ELR (cell line): ENCODE data around the gene ARMH3.
"Not testable (repeated sequence)": the region's sequence is repeated elsewhere in the genome, so short reads cannot be mapped to it uniquely, and the experiment has no call there.

Experiments
- DNase-seq: peaks from one replicate; pipeline ENCODE4 v3.0.0-alpha.2; 2015; ENCODE audit warnings: low read depth

The ARMH3 gene

DNA sequence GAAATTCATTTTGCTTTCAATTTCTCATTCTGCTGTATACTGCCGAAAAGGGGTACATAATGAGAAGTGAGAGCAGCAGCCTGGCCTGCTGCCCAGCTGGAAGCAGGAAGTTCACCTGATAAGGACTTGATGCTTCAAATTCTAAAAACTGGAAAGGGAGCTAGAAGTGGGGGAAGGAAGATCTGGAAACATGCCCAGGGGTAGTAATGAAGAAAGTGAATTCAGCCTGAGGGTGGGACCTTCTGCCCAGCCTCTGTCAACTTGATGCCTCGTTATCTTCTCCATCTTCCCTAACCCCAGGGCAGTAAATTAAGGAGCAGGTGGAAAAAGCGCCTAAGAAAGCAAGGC, 69.4 kb downstream of the ARMH3 start:
- DNase-seq = no peak

DNA sequence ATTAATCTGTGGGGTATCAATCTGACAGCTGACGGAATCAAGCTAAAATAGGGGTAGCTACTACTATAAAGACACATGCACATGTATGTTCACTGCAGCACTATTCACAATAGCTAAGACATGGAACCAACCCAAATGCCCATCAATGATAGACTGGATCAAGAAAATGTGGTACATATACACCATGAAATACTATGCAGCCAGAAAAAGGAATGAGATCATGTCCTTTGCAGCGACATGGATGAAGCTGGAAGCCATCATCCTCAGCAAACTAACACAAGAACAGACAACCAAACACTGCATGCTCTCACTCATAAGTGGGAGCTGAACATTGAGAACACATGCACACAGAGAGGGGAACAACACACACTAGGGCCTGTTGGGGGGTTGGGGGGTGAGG, 75.3 kb downstream of the ARMH3 start:
- DNase-seq = not testable (repeated sequence)

DNA sequence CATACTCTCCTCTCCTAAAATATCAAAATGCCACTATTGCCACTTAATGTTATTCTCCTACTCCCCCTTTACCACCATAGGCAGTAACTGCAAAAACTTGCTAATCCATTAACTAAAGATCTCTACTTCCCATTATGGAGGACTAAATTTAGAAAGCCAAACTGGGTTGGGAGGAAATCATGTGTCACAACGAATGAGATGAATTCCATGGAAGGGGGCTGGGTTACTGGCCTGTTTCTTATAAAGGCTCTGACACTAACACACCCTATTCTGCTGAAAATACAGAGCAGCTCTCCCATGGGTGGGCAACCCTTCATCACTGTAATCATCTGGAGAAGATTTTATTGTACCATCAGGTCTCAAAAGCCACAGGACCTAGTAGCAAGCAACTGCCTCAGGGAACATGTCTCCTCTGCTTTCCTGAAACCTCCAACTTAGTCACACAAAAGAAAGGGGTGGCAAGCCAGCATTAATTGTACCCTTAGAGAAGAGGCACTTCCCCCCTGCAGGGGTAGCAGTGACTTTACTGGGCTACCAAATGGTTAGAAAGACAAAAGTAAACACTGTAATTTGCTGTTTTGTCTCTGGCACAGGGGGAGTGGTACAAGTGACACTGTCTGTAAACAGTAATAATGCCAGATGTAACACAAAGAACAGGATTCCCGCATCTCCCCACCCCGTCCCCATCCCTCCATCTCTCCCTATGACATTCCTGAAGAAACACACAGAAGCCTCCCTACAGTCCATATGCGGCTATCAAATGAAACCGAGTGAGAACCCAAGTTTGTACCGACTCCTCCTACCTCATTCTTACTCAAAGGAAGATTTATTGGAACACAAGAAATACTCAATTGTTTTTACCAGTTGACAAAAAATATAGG, 81.6 kb downstream of the ARMH3 start:
- DNase-seq = no peak

DNA sequence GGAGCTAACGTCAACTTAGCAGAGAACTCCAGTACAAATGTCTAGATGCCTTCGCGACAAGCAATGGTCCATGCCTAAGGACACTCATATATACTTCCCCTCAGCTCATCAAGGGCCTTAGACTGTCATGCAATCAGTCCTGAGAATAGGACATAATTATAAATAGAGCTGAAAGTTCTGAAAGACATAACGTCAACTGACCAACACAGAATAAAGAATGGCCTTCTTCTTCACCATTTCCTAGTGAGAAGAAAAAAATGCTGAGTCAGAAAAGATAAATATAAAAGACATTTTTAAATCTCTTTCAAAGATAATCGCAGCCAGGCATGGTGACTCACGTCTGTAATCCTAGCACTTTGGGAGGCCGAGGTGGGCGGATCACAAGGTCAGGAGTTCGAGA, 83.2 kb downstream of the ARMH3 start:
- DNase-seq = no peak

DNA sequence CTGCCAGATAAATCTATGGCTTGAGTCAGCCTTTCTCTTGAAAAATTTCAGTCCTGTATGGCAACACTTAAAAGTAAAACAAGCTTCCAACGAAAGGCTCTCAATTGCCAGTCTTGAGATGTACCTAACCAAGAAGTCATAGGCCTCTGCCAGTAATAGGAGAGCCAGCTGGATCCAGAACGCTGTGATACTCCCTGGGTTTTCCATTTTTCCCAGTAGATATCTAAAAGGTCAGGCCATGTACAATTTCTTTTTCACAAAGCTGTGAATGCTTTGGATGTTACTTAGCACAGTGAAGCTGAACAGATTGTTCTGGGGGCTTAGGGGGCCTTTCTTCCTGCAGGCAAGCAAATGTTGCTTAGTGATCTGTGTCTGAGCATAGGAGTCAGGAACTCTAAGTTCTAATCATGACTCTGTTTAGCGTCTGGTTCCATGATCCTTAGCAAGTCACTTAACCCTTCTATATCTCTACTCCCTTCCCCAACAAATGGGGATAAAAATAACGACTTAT, 86.5 kb downstream of the ARMH3 start:
- DNase-seq = no peak

DNA sequence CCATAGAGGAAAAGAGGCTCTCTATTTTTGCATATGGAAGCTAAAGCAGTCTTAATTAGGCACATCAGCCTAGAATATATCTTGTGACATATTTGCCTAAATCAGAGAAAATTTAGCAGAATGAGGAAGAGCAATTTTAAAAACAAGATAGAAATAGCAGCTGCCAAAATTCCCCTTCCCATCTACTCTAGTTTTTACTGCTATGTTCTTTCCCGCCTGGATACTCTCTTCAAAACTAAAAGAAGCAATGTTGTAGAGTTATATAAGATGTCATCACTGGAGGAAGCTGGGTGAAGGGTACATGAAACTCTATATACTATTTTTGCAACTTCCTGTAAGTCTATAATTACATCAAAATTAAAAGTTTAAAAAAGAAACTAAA, 87.0 kb downstream of the ARMH3 start:
- no peak for DNase-seq

DNA sequence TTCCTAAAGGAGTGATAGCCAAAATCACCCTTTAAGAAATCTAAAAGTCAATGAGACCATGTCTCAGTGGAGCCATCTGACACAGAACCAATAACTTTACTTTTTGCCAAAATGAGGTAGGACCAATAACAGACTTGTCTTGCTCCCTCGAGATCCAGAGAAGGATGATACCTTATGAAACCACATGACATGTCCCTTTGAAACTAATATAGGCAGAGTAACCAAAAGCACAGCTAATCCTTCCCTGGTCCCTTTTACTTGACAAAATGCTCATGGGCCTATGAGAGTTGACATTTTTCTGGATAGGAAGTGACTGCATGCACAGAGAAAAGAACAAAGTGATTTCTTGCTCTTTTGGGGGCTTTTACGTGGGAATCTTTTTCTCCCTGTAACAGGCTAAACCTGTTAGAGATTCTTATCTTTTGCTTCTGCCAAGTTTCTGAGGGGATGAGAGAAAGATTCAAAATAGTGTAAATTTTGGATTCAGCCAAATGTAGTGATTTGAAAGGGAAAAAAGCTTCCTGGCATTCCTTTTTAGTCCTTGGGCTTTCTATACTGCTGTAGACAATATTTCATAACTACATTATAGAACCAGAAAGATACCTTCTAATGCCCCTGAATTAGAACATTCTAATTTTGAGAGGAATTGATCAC, 87.6 kb downstream of the ARMH3 start:
- DNase-seq = no peak

DNA sequence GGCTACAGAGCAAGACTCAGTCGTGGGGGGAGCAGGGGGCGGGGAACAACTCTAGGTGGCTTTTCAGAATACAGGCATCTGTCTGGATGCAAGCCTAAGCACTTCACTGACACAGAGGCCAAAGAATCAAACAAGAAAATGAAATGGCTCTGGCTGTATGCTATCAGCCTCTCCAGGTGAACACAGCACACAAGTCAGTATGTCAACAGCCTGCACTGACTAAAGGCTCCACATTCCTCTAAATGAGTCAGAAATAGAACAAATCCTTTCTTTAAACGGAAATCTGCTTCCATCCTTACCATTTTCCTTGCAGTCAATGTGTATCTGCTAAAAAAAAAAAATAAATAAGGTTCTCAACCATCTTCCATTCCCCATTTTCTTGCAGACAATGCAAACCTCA, 88.3 kb downstream of the ARMH3 start:
- peak; percentile 73 for DNase-seq

DNA sequence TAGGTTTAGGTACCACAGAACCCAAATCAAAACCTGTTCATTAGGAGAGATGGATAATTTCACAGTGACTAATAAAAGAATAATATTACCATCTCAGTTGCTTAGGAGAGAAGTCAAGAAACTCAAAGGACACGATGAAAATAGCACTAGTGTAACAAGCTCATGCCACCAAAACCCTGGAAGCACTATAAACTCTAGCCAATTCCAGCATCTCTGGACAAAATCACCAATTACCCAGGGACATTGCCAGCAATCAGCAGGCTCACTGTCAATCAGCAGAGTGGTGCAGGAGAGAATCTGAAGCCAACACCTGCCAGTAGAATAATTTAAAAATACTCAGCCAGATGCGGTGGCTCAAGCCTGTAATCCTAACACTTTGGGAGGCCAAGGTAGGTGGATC, 88.9 kb downstream of the ARMH3 start:
- DNase-seq = no peak

DNA sequence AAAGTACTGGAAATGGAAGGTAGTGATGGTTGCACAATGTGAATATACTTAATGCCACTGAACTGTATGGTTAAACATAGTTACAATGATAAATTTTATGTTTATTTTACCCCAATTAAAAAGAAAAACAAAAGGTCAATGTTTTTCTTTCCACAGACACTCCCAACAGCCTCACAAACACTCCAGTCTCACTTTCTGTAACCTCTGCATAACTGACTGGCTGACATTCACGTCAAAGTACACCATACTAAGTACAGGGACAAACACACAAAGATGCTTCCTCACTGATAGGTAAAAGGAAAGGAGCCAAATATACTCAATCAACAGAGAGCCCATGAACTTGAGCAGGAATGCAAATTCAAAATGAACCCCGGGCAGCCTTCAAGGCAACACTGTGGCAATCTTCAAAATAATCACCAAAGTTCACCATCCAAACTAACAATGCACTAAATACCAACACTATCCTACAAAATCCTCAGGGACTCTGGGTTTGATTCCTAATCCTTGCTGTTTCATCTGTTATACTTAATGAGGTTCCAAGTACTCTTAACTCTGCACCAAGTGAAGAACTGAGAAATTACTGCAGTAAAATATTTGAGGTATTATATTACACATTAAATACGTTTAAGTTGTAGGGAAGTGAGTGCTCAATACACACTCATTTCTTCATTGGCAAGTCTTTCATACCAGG, 90.8 kb downstream of the ARMH3 start:
- DNase-seq = no peak

DNA sequence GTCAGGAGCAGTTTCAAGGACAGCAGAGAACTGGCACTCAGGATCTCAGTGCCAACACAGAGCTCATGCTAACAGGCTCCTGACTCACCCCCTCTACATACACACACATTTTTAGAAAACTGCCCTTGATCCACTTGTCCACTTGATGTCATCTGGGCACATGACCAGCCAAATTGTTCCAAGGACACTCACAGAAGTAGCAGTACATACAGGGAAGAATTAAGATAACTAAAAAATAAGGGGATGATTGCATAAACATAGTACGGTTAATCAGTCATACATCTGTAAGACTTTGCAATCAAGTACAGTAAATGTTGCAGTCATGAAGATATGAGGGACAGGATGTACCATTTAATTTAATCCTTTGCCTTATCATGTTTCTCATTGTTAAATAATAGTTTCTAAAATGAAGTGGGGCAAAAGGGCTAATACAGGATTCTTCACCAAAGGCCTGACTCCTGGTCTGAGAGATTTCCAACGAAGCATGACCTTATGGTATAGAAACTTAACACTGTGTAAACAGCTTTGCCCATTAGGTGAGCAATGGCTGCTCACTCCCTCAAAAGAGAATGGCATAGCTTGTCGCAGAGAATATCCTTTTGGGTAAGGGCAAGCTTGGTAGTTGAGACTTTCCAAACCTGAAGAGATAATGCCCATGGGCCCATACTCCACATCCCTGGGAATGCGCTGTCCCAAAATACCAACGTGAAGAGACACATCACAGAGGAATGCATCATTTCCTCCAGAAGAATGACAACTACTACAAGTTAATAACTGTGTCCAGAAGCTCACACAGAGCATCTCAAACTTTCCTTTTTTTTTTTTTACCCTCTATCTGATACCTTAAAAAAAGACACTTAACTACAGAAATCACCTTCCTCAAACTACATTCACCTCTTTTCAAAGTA, 94.1 kb downstream of the ARMH3 start:
- DNase-seq = peak; percentile 74

DNA sequence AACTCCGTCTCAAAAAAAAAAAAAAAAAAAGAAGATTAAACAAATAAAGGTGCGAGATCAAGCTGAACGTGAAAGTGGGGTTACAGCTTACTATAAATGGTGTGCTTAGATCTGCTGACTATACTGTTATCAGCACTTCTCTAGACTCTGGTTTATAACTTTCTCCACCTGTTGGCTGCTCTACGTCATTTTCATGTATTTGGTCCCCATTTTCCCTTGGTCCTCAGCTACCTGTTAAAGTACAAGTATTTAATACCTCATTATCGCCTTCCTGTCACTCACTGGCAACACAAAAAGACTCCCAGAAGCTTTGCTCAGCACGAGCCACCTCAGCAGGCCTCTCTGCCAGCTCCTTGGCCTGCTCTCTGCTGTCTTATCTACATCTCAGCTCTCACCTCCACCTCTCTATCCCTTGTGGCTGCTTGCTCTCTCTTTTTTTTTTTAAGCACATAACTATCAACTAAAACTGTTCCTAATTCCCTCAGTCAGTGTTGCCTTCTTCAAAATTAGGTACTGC, 95.0 kb downstream of the ARMH3 start:
- DNase-seq = no peak

DNA sequence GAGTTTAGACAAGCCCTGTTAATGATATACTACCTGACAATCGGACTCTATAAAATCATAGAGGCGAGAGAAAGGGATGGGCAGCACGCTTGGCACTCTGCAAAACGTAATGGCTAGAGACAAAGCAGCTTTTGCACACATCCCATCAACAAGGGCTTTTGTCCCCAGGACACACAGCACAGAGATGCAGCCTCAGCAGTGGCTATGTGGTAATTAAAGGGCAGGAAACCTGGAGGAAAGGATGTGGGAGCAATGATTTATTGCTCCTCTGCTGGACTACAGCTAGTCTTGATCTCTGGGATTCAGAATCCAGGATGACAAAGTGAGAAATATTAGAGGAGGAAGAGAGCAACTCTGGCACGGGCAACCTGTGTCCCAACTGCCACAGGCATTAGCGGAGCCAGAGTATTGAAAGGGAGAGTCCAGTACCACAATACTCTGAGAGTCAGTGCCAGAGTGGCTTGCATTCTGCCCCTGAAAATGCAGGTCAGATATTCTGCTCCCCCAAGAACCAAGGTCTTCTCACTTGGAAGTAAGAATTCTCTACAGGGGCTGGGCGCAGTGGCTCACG, 96.5 kb downstream of the ARMH3 start:
- DNase-seq = no peak

DNA sequence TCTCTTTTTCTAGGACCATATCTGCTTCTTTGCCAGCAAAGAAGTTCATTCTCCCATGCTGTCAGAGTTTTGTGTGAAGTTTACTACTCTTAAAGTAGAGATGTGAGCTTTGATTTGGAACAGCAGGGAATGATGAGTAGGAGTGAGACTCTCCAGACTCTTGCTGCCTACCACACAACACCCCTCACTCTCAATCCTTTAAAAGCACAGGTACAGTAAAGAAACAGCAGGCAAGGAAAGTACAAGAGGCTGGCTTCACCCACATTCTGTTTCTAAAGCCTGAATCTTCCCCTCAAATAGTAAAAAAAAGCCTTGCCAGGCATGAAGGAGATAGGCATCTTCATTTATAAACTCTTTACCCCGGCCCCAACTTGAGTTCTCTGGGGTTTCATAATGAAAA, 97.3 kb downstream of the ARMH3 start:
- DNase-seq = no peak

DNA sequence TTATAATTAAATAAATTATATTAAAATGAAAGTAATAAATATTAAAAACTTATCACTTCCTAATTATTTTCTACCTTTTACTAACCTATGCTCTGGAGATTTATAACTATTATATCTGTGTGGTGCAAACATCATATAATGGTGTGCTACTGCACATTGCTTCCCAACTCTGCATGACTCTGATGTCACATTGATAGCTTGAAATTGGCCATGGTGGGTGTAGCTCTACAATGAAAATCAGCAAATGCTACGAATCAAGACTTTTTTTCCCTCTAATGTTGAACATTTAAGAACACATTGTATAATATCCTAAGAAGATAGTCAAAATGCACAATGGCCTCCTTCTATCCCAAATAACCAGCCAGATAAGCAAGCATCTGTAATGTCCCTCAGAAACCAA, 99.1 kb downstream of the ARMH3 start:
- no peak for DNase-seq

DNA sequence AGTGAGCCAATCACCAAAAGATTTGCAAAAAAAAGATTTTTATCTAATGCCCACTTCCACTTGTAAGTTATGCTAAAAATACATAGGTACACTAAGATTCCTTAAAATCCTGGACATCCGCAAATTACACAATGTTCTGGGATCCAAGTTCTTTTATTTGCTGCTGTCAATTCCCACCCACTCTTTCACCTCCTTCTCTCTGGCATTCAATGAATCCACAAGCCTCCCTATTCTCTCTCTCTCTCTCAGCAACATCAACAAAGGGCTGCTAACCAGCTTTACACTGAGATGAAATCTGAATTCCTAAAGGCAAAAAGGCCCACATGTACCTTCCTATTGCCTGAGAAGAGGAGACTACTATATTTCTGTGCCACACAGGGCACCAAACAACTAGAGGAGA, 99.9 kb downstream of the ARMH3 start:
- no peak for DNase-seq

DNA sequence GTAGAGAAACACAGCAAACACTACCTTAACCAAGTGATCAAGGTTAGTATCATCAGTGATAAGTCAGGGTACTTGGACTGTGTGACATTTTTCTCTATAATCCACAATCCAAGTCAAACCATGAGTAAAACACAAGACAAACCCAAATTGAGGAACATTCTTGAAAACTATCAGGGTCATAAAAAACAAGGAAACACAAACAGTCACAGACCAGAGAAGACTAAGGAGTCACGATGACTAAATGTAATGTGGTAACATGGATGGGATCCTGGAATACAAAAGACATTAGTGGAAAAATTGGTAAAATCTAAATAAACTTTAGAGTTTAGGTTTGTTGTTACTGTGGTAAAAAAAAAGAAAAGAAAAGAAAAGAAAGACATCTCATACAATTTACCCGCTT, 103.8 kb downstream of the ARMH3 start:
- peak; percentile 60 for DNase-seq

DNA sequence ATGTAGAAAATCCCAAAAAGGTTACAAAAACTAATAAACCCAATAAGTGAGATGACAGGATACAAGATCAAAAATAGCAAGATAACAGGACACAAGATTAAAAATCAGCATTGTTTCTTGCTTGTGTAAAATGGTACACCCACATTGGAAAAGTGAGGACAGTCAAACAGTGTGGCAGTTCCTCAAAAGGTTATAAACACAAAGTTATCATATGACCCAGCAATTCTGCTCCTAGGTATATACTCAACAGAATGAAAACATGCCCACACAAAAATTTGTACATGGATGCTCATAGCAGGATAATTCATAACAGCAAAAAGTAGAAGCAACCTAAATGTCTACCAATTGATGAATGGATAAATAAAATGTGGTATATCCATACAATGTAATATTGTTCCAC, 105.8 kb downstream of the ARMH3 start:
- DNase-seq = no peak

DNA sequence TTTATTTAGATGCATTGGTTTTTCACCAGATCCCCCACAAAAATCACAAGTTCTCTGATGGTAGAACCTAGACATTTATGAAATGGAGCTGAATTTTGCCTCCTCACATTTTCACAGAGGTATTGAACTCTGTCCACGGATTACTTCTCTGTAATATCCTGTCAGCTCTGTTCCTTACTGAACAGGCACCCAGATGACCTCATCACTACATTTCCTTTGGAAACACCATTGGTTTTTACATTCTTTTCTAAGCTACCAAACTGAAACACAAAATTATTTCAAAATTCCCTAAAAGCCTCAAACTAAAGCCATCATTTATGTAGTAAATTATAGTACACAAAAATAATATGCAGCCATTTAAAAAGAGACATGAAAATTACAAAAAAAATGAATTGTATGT, 114.1 kb downstream of the ARMH3 start:
- DNase-seq = peak; percentile 72

DNA sequence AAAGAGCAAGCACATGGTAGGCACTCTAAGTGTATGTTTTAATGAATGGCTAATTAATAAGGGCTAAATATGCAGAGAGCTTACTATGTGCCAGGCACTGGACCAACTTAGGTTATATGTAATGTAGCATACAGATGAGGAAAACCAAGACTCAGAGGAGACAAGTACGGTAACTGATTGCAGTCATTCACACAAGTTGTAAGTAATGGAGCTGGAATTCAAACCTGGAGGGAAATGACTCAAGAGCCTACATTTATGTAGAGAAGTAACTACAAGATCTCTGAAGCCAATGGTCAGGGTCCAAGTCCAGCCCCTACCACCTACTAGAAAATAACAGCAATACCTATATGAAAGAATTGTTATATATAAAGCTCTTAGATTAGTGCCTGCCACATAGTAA, 115.1 kb downstream of the ARMH3 start:
- DNase-seq = peak; percentile 72

DNA sequence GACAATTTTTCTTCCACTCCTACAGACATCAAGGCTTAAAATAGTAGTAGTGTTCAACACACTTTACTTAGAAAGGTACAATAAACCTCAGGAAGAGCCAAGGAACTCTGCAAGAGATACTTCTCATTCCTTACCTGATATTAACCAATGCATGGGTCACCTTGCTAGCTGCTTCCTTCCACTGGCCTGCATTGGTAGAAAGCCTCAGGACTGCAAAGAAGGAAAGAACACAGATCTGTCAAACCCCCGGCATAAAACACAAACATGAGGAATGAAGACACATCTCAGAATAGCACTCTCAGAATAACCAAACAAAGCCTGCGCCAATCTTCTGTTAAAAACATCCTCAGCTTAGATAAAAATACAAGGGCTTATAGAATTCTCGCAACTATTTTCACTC, 116.2 kb downstream of the ARMH3 start:
- DNase-seq = no peak
